GM18520 (cell line): ENCODE measurements around the gene TSBP1.
A peak's percentile ranks its signal among the peaks of the same experiment; 100 is the strongest.

Experiments used
- ATAC-seq: cut with Tn5 transposase; IDR thresholded peaks from one replicate; pipeline ENCODE4 v1.9.1; 2021; ENCODE audit not compliant: unreplicated experiment

Gene TSBP1

GRCh38 chr6:32371803-32372202, at the start of gene TSBP1:
Gene TSBP1, minus strand, starts transcription at chr6:32371903. Its CDS starts 197 bp downstream, at chr6:32371706.
- no peak for ATAC-seq

GRCh38 chr6:32416036-32416435, 44.3 kb upstream of the TSBP1 start:
- ATAC-seq: no peak

GRCh38 chr6:32415521-32416019, 43.9 kb upstream of the TSBP1 start:
- ATAC-seq: no peak

- no peak for ATAC-seq
These were observed 41.8 kb upstream of the TSBP1 start for GRCh38 chr6:32413427-32414047.

GRCh38 chr6:32411566-32412327, 40.0 kb upstream of the TSBP1 start:
- ATAC-seq: no peak

GRCh38 chr6:32410906-32411305, 39.2 kb upstream of the TSBP1 start:
- no peak for ATAC-seq

GRCh38 chr6:32406857-32407256, 35.2 kb upstream of the TSBP1 start, which contains the start of gene BTNL2:
Gene BTNL2, minus strand, starts transcription at chr6:32407181. Its CDS starts 58 bp downstream, at chr6:32407123.
- no peak for ATAC-seq

GRCh38 chr6:32406197-32406596, 34.5 kb upstream of the TSBP1 start:
- no peak for ATAC-seq

GRCh38 chr6:32405656-32406055, 34.0 kb upstream of the TSBP1 start:
- ATAC-seq: no peak

- no peak for ATAC-seq
These were observed 31.1 kb upstream of the TSBP1 start for GRCh38 chr6:32402812-32403211.

- ATAC-seq: no peak
These were observed 29.7 kb upstream of the TSBP1 start for GRCh38 chr6:32401284-32401963.

GRCh38 chr6:32397252-32397920, 25.7 kb upstream of the TSBP1 start:
- peak; percentile 76 for ATAC-seq

- no peak for ATAC-seq
These were observed 24.3 kb upstream of the TSBP1 start for GRCh38 chr6:32396028-32396427.

- no peak for ATAC-seq
These were observed 22.1 kb upstream of the TSBP1 start for GRCh38 chr6:32393665-32394420.

- no peak for ATAC-seq
These were observed 19.8 kb upstream of the TSBP1 start for GRCh38 chr6:32391505-32391904.

- ATAC-seq: no peak
These were observed 16.1 kb upstream of the TSBP1 start for GRCh38 chr6:32387589-32388340.

- ATAC-seq: no peak
These were observed 14.3 kb upstream of the TSBP1 start for GRCh38 chr6:32386040-32386439.

- no peak for ATAC-seq
These were observed 11.2 kb upstream of the TSBP1 start for GRCh38 chr6:32382757-32383420.

- ATAC-seq: no peak
These were observed 7.8 kb upstream of the TSBP1 start for GRCh38 chr6:32379545-32379944.
